Measurements from ENCODE around the gene SLC37A2.

The SLC37A2 gene

GRCh38 chr11:125083312-125084056 lies 20.4 kb downstream of the SLC37A2 start:
- no peak overlapping the region for H3K4me3 ChIP-seq (ENCODE audit: low read depth, low read length)
- no peak for TF ChIP-seq CTCF (IDR thresholded peaks at IDR 0.05; ENCODE audit: borderline replicate concordance, insufficient read depth, low read depth, low read length)

- no peak overlapping the region for H3K4me3 ChIP-seq (ENCODE audit: low read depth, low read length)
- TF ChIP-seq CTCF (IDR thresholded peaks at IDR 0.05; ENCODE audit: borderline replicate concordance, insufficient read depth, low read depth, low read length) = no peak
Observed at GRCh38 chr11:125084057-125084416, 20.9 kb downstream of the SLC37A2 start.

- TF ChIP-seq CTCF (IDR thresholded peaks at IDR 0.05; ENCODE audit: borderline replicate concordance, insufficient read depth, low read depth, low read length) = no peak
- H3K4me3 ChIP-seq (ENCODE audit: low read depth, low read length) = no peak overlapping the region
Observed at GRCh38 chr11:125084761-125085231, 21.7 kb downstream of the SLC37A2 start.

GRCh38 chr11:125085301-125086081 lies 22.4 kb downstream of the SLC37A2 start:
- peak; percentile 9; the same call in 1 of the 2 replicates for TF ChIP-seq CTCF (IDR thresholded peaks at IDR 0.05; ENCODE audit: borderline replicate concordance, insufficient read depth, low read depth, low read length)
- H3K4me3 ChIP-seq (ENCODE audit: low read depth, low read length) = no peak overlapping the region

GRCh38 chr11:125086633-125087296 lies 23.7 kb downstream of the SLC37A2 start:
- no peak overlapping the region for H3K4me3 ChIP-seq (ENCODE audit: low read depth, low read length)
- TF ChIP-seq CTCF (IDR thresholded peaks at IDR 0.05; ENCODE audit: borderline replicate concordance, insufficient read depth, low read depth, low read length) = no peak

- TF ChIP-seq CTCF (IDR thresholded peaks at IDR 0.05; ENCODE audit: borderline replicate concordance, insufficient read depth, low read depth, low read length) = no peak
- H3K4me3 ChIP-seq (ENCODE audit: low read depth, low read length) = no peak overlapping the region
Observed at GRCh38 chr11:125088123-125088522, 25.0 kb downstream of the SLC37A2 start.

Data from GM12875 (cell line).